COR-L47 (cell line): ENCODE measurements around the gene UNC5C.

Experiments
- DNase-seq: peaks from one replicate; lab custom pipeline; 2025; lab: John Stamatoyannopoulos, UW

UNC5C gene

GRCh38 chr4:95548738-95549245 is at the start of gene UNC5C:
Gene UNC5C (minus strand): TSS chr4:95548973.
- DNase-seq, result peak; percentile 71

- DNase-seq, result no peak
These were observed 47.9 kb upstream of the UNC5C start for GRCh38 chr4:95596676-95597075.

GRCh38 chr4:95594629-95595028 is 45.9 kb upstream of the UNC5C start:
- DNase-seq, result no peak

- no peak for DNase-seq
These were observed 45.2 kb upstream of the UNC5C start for GRCh38 chr4:95594013-95594412.

- DNase-seq, result no peak
These were observed 42.5 kb upstream of the UNC5C start for GRCh38 chr4:95591278-95591677.

GRCh38 chr4:95590615-95591014 is 41.8 kb upstream of the UNC5C start:
- DNase-seq, result no peak

- no peak for DNase-seq
These were observed 36.4 kb upstream of the UNC5C start for GRCh38 chr4:95585016-95585695.

GRCh38 chr4:95580226-95580625 is 31.5 kb upstream of the UNC5C start:
- no peak for DNase-seq

GRCh38 chr4:95572304-95572991 is 23.7 kb upstream of the UNC5C start:
- no peak for DNase-seq

GRCh38 chr4:95571577-95571976 is 22.8 kb upstream of the UNC5C start:
- DNase-seq, result no peak

- no peak for DNase-seq
These were observed 15.0 kb upstream of the UNC5C start for GRCh38 chr4:95563638-95564337.

- no peak for DNase-seq
These were observed 12.0 kb upstream of the UNC5C start for GRCh38 chr4:95560774-95561173.

- no peak for DNase-seq
These were observed 7.6 kb upstream of the UNC5C start for GRCh38 chr4:95556207-95556859.

- DNase-seq, result no peak
These were observed 4.3 kb upstream of the UNC5C start for GRCh38 chr4:95552942-95553550.

- DNase-seq, result no peak
These were observed 2.9 kb upstream of the UNC5C start for GRCh38 chr4:95551653-95552052.

- no peak for DNase-seq
These were observed 1.6 kb upstream of the UNC5C start for GRCh38 chr4:95550115-95550987.

- DNase-seq, result peak; percentile 58
These were observed 707 bp upstream of the UNC5C start for GRCh38 chr4:95549246-95550114.

GRCh38 chr4:95547715-95548471 is 880 bp downstream of the UNC5C start:
- DNase-seq, result no peak
